GM13976 (cell line): ENCODE data around the gene WLS.

Experiments
- DNase-seq: peaks from one replicate; pipeline ENCODE4 v3.0.0; 2012; ENCODE audit warnings: low spot score
- CTCF ChIP-seq: IDR thresholded peaks from 2 replicates; pipeline ENCODE4 v1.5.1; 2012; ENCODE audit warnings: borderline replicate concordance, mild to moderate bottlenecking; ENCODE audit not compliant: insufficient read depth; ENCODE audit errors: extremely low read depth, missing control alignments, control extremely low read depth
- in situ Hi-C: fragments of 300-500 bp; cut with MboI; formaldehyde crosslinking; loops from one replicate; pipeline ENCODE4 v1.12.0; 2022; ENCODE audit warnings: low sequenced_read_pairs, mixed read lengths, inconsistent platforms; ENCODE audit not compliant: unreplicated experiment

Gene WLS

GRCh38 chr1:68204977-68205630, 27.2 kb downstream of the WLS start:
- in situ Hi-C loops: no loop called here
- TF ChIP-seq CTCF: no peak
- no peak for DNase-seq

- in situ Hi-C loops: no loop called here
- no peak for TF ChIP-seq CTCF
- no peak for DNase-seq
Observed at GRCh38 chr1:68202239-68202832, 30.0 kb downstream of the WLS start.

- in situ Hi-C loops: no loop called here
- no peak for TF ChIP-seq CTCF
- DNase-seq: no peak
Observed at GRCh38 chr1:68201546-68202238, 30.6 kb downstream of the WLS start.

- in situ Hi-C loops: no loop called here
- no peak for TF ChIP-seq CTCF
- DNase-seq: no peak
Observed at GRCh38 chr1:68199603-68200002, 32.7 kb downstream of the WLS start.

- in situ Hi-C loops: no loop called here
- DNase-seq: no peak
- no peak for TF ChIP-seq CTCF
Observed at GRCh38 chr1:68198752-68199151, 33.6 kb downstream of the WLS start.

- no peak for DNase-seq
- in situ Hi-C loops: no loop called here
- TF ChIP-seq CTCF: no peak
Observed at GRCh38 chr1:68197891-68198290, 34.4 kb downstream of the WLS start.

- no peak for DNase-seq
Observed at GRCh38 chr1:68197461-68197860, 34.9 kb downstream of the WLS start.

More at GRCh38 chr1:68197461-68197860, 34.9 kb downstream of the WLS start:
- no peak for TF ChIP-seq CTCF
- in situ Hi-C loops: no loop called here
